Ishikawa (cell line): Measurements from ENCODE around the gene SLC37A1.

Experiments used
- CEBPB ChIP-seq: IDR thresholded peaks from 2 replicates; pipeline ENCODE4 v1.6.1; 2012
- CREB1 ChIP-seq: IDR thresholded peaks from 2 replicates; pipeline ENCODE4 v1.6.1; 2012; ENCODE audit warnings: low read depth
- EGR1 ChIP-seq: IDR thresholded peaks from 2 replicates; pipeline ENCODE4 v1.6.1; 2012
- EP300 ChIP-seq: IDR thresholded peaks from 2 replicates; pipeline ENCODE4 v1.6.1; 2012; ENCODE audit warnings: borderline replicate concordance
- FOXM1 ChIP-seq: IDR thresholded peaks from 2 replicates; pipeline ENCODE4 v1.6.1; 2012; ENCODE audit warnings: low read depth, borderline replicate concordance
- MAX ChIP-seq: IDR thresholded peaks from 2 replicates; pipeline ENCODE4 v1.6.1; 2012
- NFIC ChIP-seq: IDR thresholded peaks from 2 replicates; pipeline ENCODE4 v1.6.1; 2012
- RAD21 ChIP-seq: IDR thresholded peaks from 2 replicates; pipeline ENCODE4 v1.6.1; 2012; ENCODE audit warnings: low read depth
- REST ChIP-seq: IDR thresholded peaks from 2 replicates; pipeline ENCODE4 v1.6.1; 2012; ENCODE audit warnings: low read depth, mild to moderate bottlenecking
- TAF1 ChIP-seq: IDR thresholded peaks from 2 replicates; pipeline ENCODE4 v1.6.1; 2012; ENCODE audit warnings: low read depth, mild to moderate bottlenecking
- TCF12 ChIP-seq: IDR thresholded peaks from 2 replicates; pipeline ENCODE4 v1.6.1; 2012; ENCODE audit warnings: low read depth
- TEAD4 ChIP-seq: IDR thresholded peaks from 2 replicates; pipeline ENCODE4 v1.6.1; 2012
- USF1 ChIP-seq: IDR thresholded peaks from 2 replicates; pipeline ENCODE4 v1.6.1; 2012
- YY1 ChIP-seq: IDR thresholded peaks from 2 replicates; pipeline ENCODE4 v1.6.1; 2012; ENCODE audit warnings: low read depth
- ZBTB7A ChIP-seq: IDR thresholded peaks from 2 replicates; pipeline ENCODE4 v1.6.1; 2012; ENCODE audit warnings: low read depth

The SLC37A1 gene

GRCh38 chr21:42545317-42545716 lies 31.7 kb downstream of the SLC37A1 start:
- TF ChIP-seq TCF12 (no peak), MAX (no peak), EP300 (no peak), FOXM1 (no peak), YY1 (no peak), USF1 (no peak), TEAD4 (no peak), CEBPB (no peak), NFIC (no peak)

GRCh38 chr21:42545745-42546144 lies 32.1 kb downstream of the SLC37A1 start:
- no peak for TF ChIP-seq NFIC
- no peak for TF ChIP-seq CREB1
- no peak for TF ChIP-seq YY1
- no peak for TF ChIP-seq MAX
- TF ChIP-seq TAF1: no peak
- no peak for TF ChIP-seq RAD21

GRCh38 chr21:42546433-42546832 lies 32.8 kb downstream of the SLC37A1 start:
- TF ChIP-seq TEAD4 (no peak), TAF1 (no peak), EGR1 (no peak), CREB1 (no peak), MAX (no peak), USF1 (no peak)

- no peak for TF ChIP-seq FOXM1
- no peak for TF ChIP-seq TAF1
- no peak for TF ChIP-seq TCF12
These were observed 33.6 kb downstream of the SLC37A1 start for GRCh38 chr21:42547001-42547905.

- no peak for TF ChIP-seq USF1
- TF ChIP-seq MAX: no peak
- no peak for TF ChIP-seq FOXM1
- no peak for TF ChIP-seq NFIC
- no peak for TF ChIP-seq TCF12
- TF ChIP-seq REST: no peak
- TF ChIP-seq YY1: no peak
- TF ChIP-seq TEAD4: no peak
- TF ChIP-seq EP300: no peak
- no peak for TF ChIP-seq CEBPB
- TF ChIP-seq ZBTB7A: no peak
- TF ChIP-seq CREB1: no peak
- no peak for TF ChIP-seq RAD21
- no peak for TF ChIP-seq EGR1
- TF ChIP-seq TAF1: no peak
These were observed 34.3 kb downstream of the SLC37A1 start for GRCh38 chr21:42547906-42548365.

GRCh38 chr21:42548687-42549406 lies 35.2 kb downstream of the SLC37A1 start:
- no peak for TF ChIP-seq RAD21
- no peak for TF ChIP-seq CEBPB
- no peak for TF ChIP-seq EGR1
- no peak for TF ChIP-seq TEAD4
- TF ChIP-seq EP300: no peak
- TF ChIP-seq YY1: no peak
- TF ChIP-seq USF1: no peak
- TF ChIP-seq ZBTB7A: no peak
- TF ChIP-seq TAF1: no peak
- no peak for TF ChIP-seq MAX
- no peak for TF ChIP-seq NFIC
- TF ChIP-seq REST: no peak
